ENCODE data around the gene HMCES.

DNA sequence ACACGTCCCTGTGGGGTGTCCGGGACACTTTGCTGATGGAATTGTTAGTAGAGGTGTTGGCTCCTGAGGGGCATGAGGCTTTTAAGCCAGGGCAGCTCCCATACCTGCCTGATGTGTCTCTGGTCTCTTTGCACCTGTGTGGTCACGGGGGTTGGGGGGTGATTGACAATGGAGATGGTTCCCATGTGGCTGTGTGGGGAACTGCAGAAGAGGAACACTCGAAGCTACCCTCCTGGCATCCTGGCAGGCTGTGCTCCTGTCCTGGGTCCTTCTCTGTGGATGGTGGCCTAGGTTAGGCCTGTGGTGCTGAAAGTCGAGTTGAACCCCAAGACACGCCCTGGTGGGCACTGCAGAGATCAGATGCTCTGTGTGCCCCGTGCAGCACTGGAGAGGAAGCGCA lies 73.4 kb downstream of the HMCES start:
- TF ChIP-seq, protein P1, sequence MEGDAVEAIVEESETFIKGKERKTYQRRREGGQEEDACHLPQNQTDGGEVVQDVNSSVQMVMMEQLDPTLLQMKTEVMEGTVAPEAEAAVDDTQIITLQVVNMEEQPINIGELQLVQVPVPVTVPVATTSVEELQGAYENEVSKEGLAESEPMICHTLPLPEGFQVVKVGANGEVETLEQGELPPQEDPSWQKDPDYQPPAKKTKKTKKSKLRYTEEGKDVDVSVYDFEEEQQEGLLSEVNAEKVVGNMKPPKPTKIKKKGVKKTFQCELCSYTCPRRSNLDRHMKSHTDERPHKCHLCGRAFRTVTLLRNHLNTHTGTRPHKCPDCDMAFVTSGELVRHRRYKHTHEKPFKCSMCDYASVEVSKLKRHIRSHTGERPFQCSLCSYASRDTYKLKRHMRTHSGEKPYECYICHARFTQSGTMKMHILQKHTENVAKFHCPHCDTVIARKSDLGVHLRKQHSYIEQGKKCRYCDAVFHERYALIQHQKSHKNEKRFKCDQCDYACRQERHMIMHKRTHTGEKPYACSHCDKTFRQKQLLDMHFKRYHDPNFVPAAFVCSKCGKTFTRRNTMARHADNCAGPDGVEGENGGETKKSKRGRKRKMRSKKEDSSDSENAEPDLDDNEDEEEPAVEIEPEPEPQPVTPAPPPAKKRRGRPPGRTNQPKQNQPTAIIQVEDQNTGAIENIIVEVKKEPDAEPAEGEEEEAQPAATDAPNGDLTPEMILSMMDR (IDR thresholded peaks at IDR 0.05) = no peak
- no peak for TF ChIP-seq POLR2A (IDR thresholded peaks at IDR 0.05)
